ENCODE measurements around the gene AKT2. TPM values are rescaled to one million over a fixed set of nuclear protein-coding genes. Genes with fewer than 3 reads are reported as not detected.

The AKT2 gene
- polyA plus RNA-seq, 2 donors, result 51.9 to 56.0 TPM

GRCh38 chr19:40277356-40278059 lies 7.6 kb downstream of the AKT2 start:
- Histone ChIP-seq H3K27ac (ENCODE audit: low read depth in 2 of 2, low read length in 1 of 2) (no peak overlapping the region), H3K27me3 (ENCODE audit: control insufficient read depth in 1 of 2, insufficient read depth in 2 of 2, low read length in 2 of 2) (no peaks in the 10 kb centered on the region), H3K36me3 (ENCODE audit: control insufficient read depth in 2 of 2, insufficient read depth in 2 of 2, low read length in 1 of 2) (peaks cover 0 to 17% of the 10 kb centered on the region in 2 donors), H3K9me3 (ENCODE audit: control insufficient read depth in 2 of 2, insufficient read depth in 1 of 2, low read depth in 1 of 2, low read length in 1 of 2) (no peaks in the 10 kb centered on the region), H3K4me3 (ENCODE audit: low read depth in 1 of 2, low read length in 2 of 2) (no peak overlapping the region), H3K4me1 (ENCODE audit: control insufficient read depth in 2 of 2, insufficient read depth in 2 of 2, low read length in 1 of 2) (peaks cover 25 to 43% of the 10 kb centered on the region in 2 donors)
- 75 to 83% methylated on average over 10 of the region's 10 CpGs for WGBS, 2 donors

GRCh38 chr19:40274585-40275544 lies 10.3 kb downstream of the AKT2 start:
- Histone ChIP-seq H3K27me3 (ENCODE audit: control insufficient read depth in 1 of 2, insufficient read depth in 2 of 2, low read length in 2 of 2) (no peaks in the 10 kb centered on the region), H3K4me3 (ENCODE audit: low read depth in 1 of 2, low read length in 2 of 2) (no peak overlapping the region), H3K27ac (ENCODE audit: low read depth in 2 of 2, low read length in 1 of 2) (no peak overlapping the region), H3K36me3 (ENCODE audit: control insufficient read depth in 2 of 2, insufficient read depth in 2 of 2, low read length in 1 of 2) (peaks cover 0 to 23% of the 10 kb centered on the region in 2 donors), H3K4me1 (ENCODE audit: control insufficient read depth in 2 of 2, insufficient read depth in 2 of 2, low read length in 1 of 2) (peaks cover 17 to 29% of the 10 kb centered on the region in 2 donors), H3K9me3 (ENCODE audit: control insufficient read depth in 2 of 2, insufficient read depth in 1 of 2, low read depth in 1 of 2, low read length in 1 of 2) (no peaks in the 10 kb centered on the region)
- WGBS, 2 donors, result 65 to 75% methylated on average over 28 of the region's 28 CpGs

GRCh38 chr19:40273469-40274360 lies 11.4 kb downstream of the AKT2 start:
- Histone ChIP-seq H3K4me1 (ENCODE audit: control insufficient read depth in 2 of 2, insufficient read depth in 2 of 2, low read length in 1 of 2) (peaks cover 11 to 20% of the 10 kb centered on the region in 2 donors), H3K27me3 (ENCODE audit: control insufficient read depth in 1 of 2, insufficient read depth in 2 of 2, low read length in 2 of 2) (no peaks in the 10 kb centered on the region), H3K27ac (ENCODE audit: low read depth in 2 of 2, low read length in 1 of 2) (no peak overlapping the region), H3K9me3 (ENCODE audit: control insufficient read depth in 2 of 2, insufficient read depth in 1 of 2, low read depth in 1 of 2, low read length in 1 of 2) (no peaks in the 10 kb centered on the region), H3K4me3 (ENCODE audit: low read depth in 1 of 2, low read length in 2 of 2) (no peak overlapping the region), H3K36me3 (ENCODE audit: control insufficient read depth in 2 of 2, insufficient read depth in 2 of 2, low read length in 1 of 2) (peaks cover 0 to 23% of the 10 kb centered on the region in 2 donors)
- 53 to 68% methylated on average over 14 of the region's 14 CpGs for WGBS, 2 donors

- Histone ChIP-seq H3K36me3 (ENCODE audit: control insufficient read depth in 2 of 2, insufficient read depth in 2 of 2, low read length in 1 of 2) (peaks cover 0 to 17% of the 10 kb centered on the region in 2 donors), H3K9me3 (ENCODE audit: control insufficient read depth in 2 of 2, insufficient read depth in 1 of 2, low read depth in 1 of 2, low read length in 1 of 2) (no peaks in the 10 kb centered on the region), H3K27me3 (ENCODE audit: control insufficient read depth in 1 of 2, insufficient read depth in 2 of 2, low read length in 2 of 2) (no peaks in the 10 kb centered on the region), H3K4me3 (ENCODE audit: low read depth in 1 of 2, low read length in 2 of 2) (no peak overlapping the region), H3K4me1 (ENCODE audit: control insufficient read depth in 2 of 2, insufficient read depth in 2 of 2, low read length in 1 of 2) (peaks cover 3 to 15% of the 10 kb centered on the region in 2 donors), H3K27ac (ENCODE audit: low read depth in 2 of 2, low read length in 1 of 2) (no peak overlapping the region)
- 90 to 93% methylated on average over 14 of the region's 14 CpGs for WGBS, 2 donors
Measured at GRCh38 chr19:40272261-40272660, 12.9 kb downstream of the AKT2 start.

- H3K9me3 ChIP-seq (ENCODE audit: control insufficient read depth in 2 of 2, insufficient read depth in 1 of 2, low read depth in 1 of 2, low read length in 1 of 2), result no peaks in the 10 kb centered on the region
- peaks cover 0 to 17% of the 10 kb centered on the region in 2 donors for H3K36me3 ChIP-seq (ENCODE audit: control insufficient read depth in 2 of 2, insufficient read depth in 2 of 2, low read length in 1 of 2)
- peaks cover 2 to 15% of the 10 kb centered on the region in 2 donors for H3K4me1 ChIP-seq (ENCODE audit: control insufficient read depth in 2 of 2, insufficient read depth in 2 of 2, low read length in 1 of 2)
- H3K27ac ChIP-seq (ENCODE audit: low read depth in 2 of 2, low read length in 1 of 2), result no peak overlapping the region
- WGBS, 2 donors, result 92 to 95% methylated on average over 4 of the region's 4 CpGs
- H3K27me3 ChIP-seq (ENCODE audit: control insufficient read depth in 1 of 2, insufficient read depth in 2 of 2, low read length in 2 of 2), result no peaks in the 10 kb centered on the region
- no peak overlapping the region for H3K4me3 ChIP-seq (ENCODE audit: low read depth in 1 of 2, low read length in 2 of 2)
Measured at GRCh38 chr19:40271706-40272105, 13.4 kb downstream of the AKT2 start.

GRCh38 chr19:40270362-40271089 lies 14.6 kb downstream of the AKT2 start:
- no peaks in the 10 kb centered on the region for H3K9me3 ChIP-seq (ENCODE audit: control insufficient read depth in 2 of 2, insufficient read depth in 1 of 2, low read depth in 1 of 2, low read length in 1 of 2)
- no peak overlapping the region for H3K27ac ChIP-seq (ENCODE audit: low read depth in 2 of 2, low read length in 1 of 2)
- WGBS, 2 donors, result 86 to 87% methylated on average over 12 of the region's 12 CpGs
- no peak overlapping the region for H3K4me3 ChIP-seq (ENCODE audit: low read depth in 1 of 2, low read length in 2 of 2)
- no peaks in the 10 kb centered on the region for H3K27me3 ChIP-seq (ENCODE audit: control insufficient read depth in 1 of 2, insufficient read depth in 2 of 2, low read length in 2 of 2)
- peaks cover 2 to 15% of the 10 kb centered on the region in 2 donors for H3K4me1 ChIP-seq (ENCODE audit: control insufficient read depth in 2 of 2, insufficient read depth in 2 of 2, low read length in 1 of 2)
- H3K36me3 ChIP-seq (ENCODE audit: control insufficient read depth in 2 of 2, insufficient read depth in 2 of 2, low read length in 1 of 2), result peaks cover 0 to 17% of the 10 kb centered on the region in 2 donors

GRCh38 chr19:40269216-40269940 lies 15.8 kb downstream of the AKT2 start:
- Histone ChIP-seq H3K4me3 (ENCODE audit: low read depth in 1 of 2, low read length in 2 of 2) (no peak overlapping the region), H3K36me3 (ENCODE audit: control insufficient read depth in 2 of 2, insufficient read depth in 2 of 2, low read length in 1 of 2) (peaks cover 0 to 18% of the 10 kb centered on the region in 2 donors), H3K27me3 (ENCODE audit: control insufficient read depth in 1 of 2, insufficient read depth in 2 of 2, low read length in 2 of 2) (no peaks in the 10 kb centered on the region), H3K9me3 (ENCODE audit: control insufficient read depth in 2 of 2, insufficient read depth in 1 of 2, low read depth in 1 of 2, low read length in 1 of 2) (no peaks in the 10 kb centered on the region), H3K27ac (ENCODE audit: low read depth in 2 of 2, low read length in 1 of 2) (no peak overlapping the region), H3K4me1 (ENCODE audit: control insufficient read depth in 2 of 2, insufficient read depth in 2 of 2, low read length in 1 of 2) (peaks cover 0 to 8% of the 10 kb centered on the region in 2 donors)
- WGBS, 2 donors, result 84 to 87% methylated on average over 11 of the region's 11 CpGs

GRCh38 chr19:40267601-40267997 lies 17.5 kb downstream of the AKT2 start:
- H3K27ac ChIP-seq (ENCODE audit: low read depth in 2 of 2, low read length in 1 of 2), result no peak overlapping the region
- H3K36me3 ChIP-seq (ENCODE audit: control insufficient read depth in 2 of 2, insufficient read depth in 2 of 2, low read length in 1 of 2), result peaks cover 8 to 31% of the 10 kb centered on the region in 2 donors
- WGBS, 2 donors, result 83 to 86% methylated on average over 6 of the region's 6 CpGs
- no peaks in the 10 kb centered on the region for H3K27me3 ChIP-seq (ENCODE audit: control insufficient read depth in 1 of 2, insufficient read depth in 2 of 2, low read length in 2 of 2)
- no peaks in the 10 kb centered on the region for H3K9me3 ChIP-seq (ENCODE audit: control insufficient read depth in 2 of 2, insufficient read depth in 1 of 2, low read depth in 1 of 2, low read length in 1 of 2)
- peaks cover 0 to 4% of the 10 kb centered on the region in 2 donors for H3K4me1 ChIP-seq (ENCODE audit: control insufficient read depth in 2 of 2, insufficient read depth in 2 of 2, low read length in 1 of 2)
- H3K4me3 ChIP-seq (ENCODE audit: low read depth in 1 of 2, low read length in 2 of 2), result no peak overlapping the region
